HEK293T (cell line): ENCODE results near the gene LRRC2.

Experiments
- CTCF ChIA-PET: fragments of 350-600 bp; formaldehyde crosslinking; extraction: SDS; loops from one replicate; lab custom pipeline; 2021; ENCODE audit warnings: antibody characterized with exemption, inconsistent platforms; lab: Yijun Ruan, JAX
- POLR2A ChIA-PET: fragments of 350-600 bp; formaldehyde crosslinking; extraction: SDS; loops from one replicate; lab custom pipeline; 2020; ENCODE audit warnings: antibody characterized with exemption, inconsistent platforms; lab: Yijun Ruan, JAX
- DNase-seq: peaks from one replicate; pipeline ENCODE4 v3.0.0; 2012; ENCODE audit warnings: mixed read lengths; ENCODE audit errors: extremely low spot score
- ARNT ChIP-seq: fragments of 450-650 bp; IDR thresholded peaks from 2 replicates; pipeline ENCODE4 v1.6.1; 2017; ENCODE audit warnings: mild to moderate bottlenecking
- BHLHE40 ChIP-seq: fragments of 450-650 bp; IDR thresholded peaks from 2 replicates; pipeline ENCODE4 v1.6.1; 2016; ENCODE audit warnings: mild to moderate bottlenecking, moderate library complexity, borderline replicate concordance
- CTBP1 ChIP-seq: fragments of 450-650 bp; IDR thresholded peaks from 2 replicates; pipeline ENCODE4 v1.6.1; 2016; ENCODE audit warnings: borderline replicate concordance
- ELF4 ChIP-seq: fragments of 450-650 bp; IDR thresholded peaks from 2 replicates; pipeline ENCODE4 v1.6.1; 2017; ENCODE audit warnings: antibody characterized with exemption
- FOXA1 ChIP-seq: fragments of 450-650 bp; IDR thresholded peaks from 2 replicates; pipeline ENCODE4 v1.6.1; 2016; ENCODE audit warnings: mild to moderate bottlenecking
- FOXK2 ChIP-seq: fragments of 450-650 bp; IDR thresholded peaks from 2 replicates; pipeline ENCODE4 v1.6.1; 2016; ENCODE audit warnings: mild to moderate bottlenecking
- FOXM1 ChIP-seq: fragments of 450-650 bp; IDR thresholded peaks from 2 replicates; pipeline ENCODE4 v1.6.1; 2017; ENCODE audit warnings: mild to moderate bottlenecking, borderline replicate concordance
- HDGF ChIP-seq: fragments of 450-650 bp; IDR thresholded peaks from 2 replicates; pipeline ENCODE4 v1.6.1; 2017; ENCODE audit warnings: antibody characterized with exemption, borderline replicate concordance
- L3MBTL2 ChIP-seq: fragments of 450-650 bp; conservative IDR thresholded peaks from 2 replicates; pipeline ENCODE4 v1.6.1; 2016; ENCODE audit warnings: mild to moderate bottlenecking
- LEF1 ChIP-seq: fragments of 450-650 bp; IDR thresholded peaks from 2 replicates; pipeline ENCODE4 v1.6.1; 2017; ENCODE audit warnings: mild to moderate bottlenecking, borderline replicate concordance
- NFRKB ChIP-seq: fragments of 450-650 bp; IDR thresholded peaks from 2 replicates; pipeline ENCODE4 v1.6.1; 2016; ENCODE audit warnings: mild to moderate bottlenecking, moderate library complexity
- SP1 ChIP-seq: fragments of 450-650 bp; IDR thresholded peaks from 2 replicates; pipeline ENCODE4 v1.6.1; 2017
- SUZ12 ChIP-seq: fragments of 450-650 bp; IDR thresholded peaks from 2 replicates; pipeline ENCODE4 v1.6.1; 2016; ENCODE audit warnings: mild to moderate bottlenecking
- TARDBP ChIP-seq: fragments of 450-650 bp; IDR thresholded peaks from 2 replicates; pipeline ENCODE4 v1.6.1; 2016
- ZNF384 ChIP-seq: fragments of 450-650 bp; IDR thresholded peaks from 2 replicates; pipeline ENCODE4 v1.6.1; 2016
- TF ChIP-seq, protein P1 (sequence below): fragments of 450-650 bp; IDR thresholded peaks from 2 replicates; pipeline ENCODE4 v1.6.1; 2016

The LRRC2 gene

DNA sequence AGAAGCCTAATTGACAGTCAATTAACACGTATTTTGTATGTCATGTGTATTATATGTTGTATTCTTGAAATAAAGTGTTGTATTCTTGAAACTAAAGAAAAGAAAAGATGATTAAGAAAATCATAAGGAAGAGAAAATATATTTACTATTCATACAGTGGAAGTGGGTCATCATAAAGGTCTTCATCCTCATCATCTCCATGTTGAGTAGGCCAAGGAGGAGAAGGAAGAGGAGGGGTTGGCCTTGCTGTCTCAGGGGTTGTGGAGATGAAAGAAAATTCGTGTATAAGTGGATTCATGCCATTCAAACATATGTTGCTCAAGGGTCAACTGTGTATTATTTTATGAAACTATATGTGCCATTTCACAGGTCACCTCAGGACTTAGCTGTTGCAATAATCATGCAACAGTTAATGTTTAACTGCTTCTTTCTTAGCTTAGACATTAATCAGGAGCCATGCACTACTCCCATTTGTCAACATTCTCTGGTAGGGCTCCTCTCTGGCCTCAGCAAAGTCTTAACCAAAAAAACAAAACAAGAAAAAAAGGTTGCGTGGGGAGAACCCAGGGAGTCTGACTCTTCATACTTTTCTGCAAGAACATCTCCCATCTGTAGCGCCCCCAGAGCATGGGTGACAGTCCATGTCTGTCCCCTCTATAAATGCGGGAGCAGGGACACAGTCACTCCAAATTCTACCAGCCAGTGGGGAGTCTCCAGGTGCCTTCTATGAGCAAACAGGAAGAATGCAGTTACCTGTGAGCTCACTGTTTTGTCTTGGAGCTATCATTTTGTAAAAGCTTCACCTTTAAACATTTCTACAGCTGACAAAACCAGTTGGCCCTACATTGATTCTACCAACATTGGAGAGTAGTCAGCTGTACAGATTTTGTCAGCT, 19.9 kb upstream of the LRRC2 start:
- CTCF ChIA-PET, result no interaction called here
- DNase-seq, result no peak
- no peak for TF ChIP-seq SUZ12
- TF ChIP-seq LEF1, result no peak
- TF ChIP-seq, protein P1, sequence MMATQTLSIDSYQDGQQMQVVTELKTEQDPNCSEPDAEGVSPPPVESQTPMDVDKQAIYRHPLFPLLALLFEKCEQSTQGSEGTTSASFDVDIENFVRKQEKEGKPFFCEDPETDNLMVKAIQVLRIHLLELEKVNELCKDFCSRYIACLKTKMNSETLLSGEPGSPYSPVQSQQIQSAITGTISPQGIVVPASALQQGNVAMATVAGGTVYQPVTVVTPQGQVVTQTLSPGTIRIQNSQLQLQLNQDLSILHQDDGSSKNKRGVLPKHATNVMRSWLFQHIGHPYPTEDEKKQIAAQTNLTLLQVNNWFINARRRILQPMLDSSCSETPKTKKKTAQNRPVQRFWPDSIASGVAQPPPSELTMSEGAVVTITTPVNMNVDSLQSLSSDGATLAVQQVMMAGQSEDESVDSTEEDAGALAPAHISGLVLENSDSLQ, result no peak
- TF ChIP-seq FOXK2, result no peak
- TF ChIP-seq NFRKB, result no peak
- no peak for TF ChIP-seq BHLHE40
- no peak for TF ChIP-seq TARDBP
- TF ChIP-seq FOXM1, result no peak
- TF ChIP-seq SP1, result no peak
- no peak for TF ChIP-seq FOXA1
- no peak for TF ChIP-seq ZNF384
- no peak for TF ChIP-seq HDGF
- TF ChIP-seq L3MBTL2, result no peak
- no peak for TF ChIP-seq CTBP1
- no peak for TF ChIP-seq ARNT
- TF ChIP-seq ELF4, result no peak
- POLR2A ChIA-PET, result no interaction called here

DNA sequence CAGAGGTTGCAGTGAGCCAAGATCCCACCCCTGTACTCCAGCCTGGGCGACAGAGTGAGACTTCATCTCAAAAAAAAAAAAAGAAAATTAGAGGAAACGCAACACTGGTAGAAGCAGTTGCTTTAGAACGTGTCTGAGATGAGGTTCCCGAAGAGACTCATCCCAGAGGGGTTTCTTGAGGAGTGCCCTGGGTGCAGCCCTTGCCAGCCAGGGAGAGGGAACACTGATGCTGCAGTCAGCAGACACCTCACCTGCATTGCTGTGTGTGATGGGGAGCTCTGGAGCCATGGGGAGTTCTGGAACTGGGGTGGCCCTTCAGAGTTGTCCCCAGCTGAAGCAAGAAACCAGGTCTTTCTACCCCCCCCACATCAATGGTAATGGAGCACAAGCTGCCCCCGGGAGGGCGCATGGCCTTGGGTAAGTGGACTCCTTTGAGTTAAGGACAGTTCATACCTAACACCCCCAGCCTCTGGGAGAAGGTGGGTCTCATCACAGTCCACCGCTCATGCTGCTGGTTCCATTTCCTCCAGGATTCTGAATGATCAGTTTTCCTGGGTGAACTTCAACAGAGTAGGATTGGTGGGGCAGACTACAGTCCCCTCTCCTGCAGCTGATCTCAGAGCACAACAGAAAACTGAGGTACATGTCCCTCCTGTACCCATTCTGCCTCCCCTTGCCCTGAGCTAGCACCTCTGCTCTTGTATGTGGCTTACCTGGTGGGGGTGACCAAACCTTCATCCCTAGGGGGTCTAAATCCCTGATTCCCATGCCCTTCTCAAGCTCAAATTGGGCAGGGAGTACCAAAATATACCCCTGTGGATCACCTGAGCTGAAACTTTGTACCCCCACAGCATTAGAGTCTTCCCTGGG, 18.7 kb upstream of the LRRC2 start:
- DNase-seq, result no peak
- ChIA-PET POLR2A (no interaction called here), CTCF (no interaction called here)
- TF ChIP-seq ELF4, result no peak
- TF ChIP-seq SUZ12, result no peak
- TF ChIP-seq FOXK2, result no peak
- no peak for TF ChIP-seq TARDBP
- TF ChIP-seq FOXA1, result no peak
- TF ChIP-seq ARNT, result no peak
- TF ChIP-seq CTBP1, result no peak
- no peak for TF ChIP-seq HDGF
- TF ChIP-seq SP1, result no peak
- no peak for TF ChIP-seq FOXM1
- TF ChIP-seq, protein P1, result no peak
- no peak for TF ChIP-seq L3MBTL2
- TF ChIP-seq ZNF384, result no peak
- no peak for TF ChIP-seq NFRKB
- no peak for TF ChIP-seq LEF1

DNA sequence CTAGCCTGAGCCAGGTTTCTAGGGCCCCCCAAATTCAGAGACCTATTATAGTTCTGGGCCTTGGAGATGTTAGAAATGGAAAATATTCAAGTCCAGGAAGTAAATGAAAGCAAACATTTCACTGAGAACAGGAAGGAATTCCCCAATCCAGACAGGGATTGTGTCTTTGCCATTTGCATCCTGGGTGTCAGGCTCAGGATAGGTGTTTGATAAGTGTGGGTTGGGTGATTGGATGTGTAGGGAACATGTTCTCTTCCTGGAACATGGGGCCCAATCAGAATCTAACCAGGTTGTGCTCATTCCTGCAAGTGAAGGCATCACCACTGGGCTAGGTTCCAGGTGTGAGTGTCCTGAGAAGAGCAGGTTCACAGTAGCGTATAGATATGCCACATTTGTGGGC, 14.6 kb upstream of the LRRC2 start:
- POLR2A ChIA-PET, result no interaction called here
- TF ChIP-seq FOXM1 (no peak), ARNT (no peak), ZNF384 (no peak), L3MBTL2 (no peak), BHLHE40 (no peak), CTBP1 (no peak), SUZ12 (no peak), NFRKB (no peak), LEF1 (no peak), FOXA1 (no peak), TARDBP (no peak), ELF4 (no peak), FOXK2 (no peak), HDGF (no peak), SP1 (no peak)
- TF ChIP-seq, protein P1, result no peak
- DNase-seq, result no peak
- CTCF ChIA-PET, result no interaction called here

DNA sequence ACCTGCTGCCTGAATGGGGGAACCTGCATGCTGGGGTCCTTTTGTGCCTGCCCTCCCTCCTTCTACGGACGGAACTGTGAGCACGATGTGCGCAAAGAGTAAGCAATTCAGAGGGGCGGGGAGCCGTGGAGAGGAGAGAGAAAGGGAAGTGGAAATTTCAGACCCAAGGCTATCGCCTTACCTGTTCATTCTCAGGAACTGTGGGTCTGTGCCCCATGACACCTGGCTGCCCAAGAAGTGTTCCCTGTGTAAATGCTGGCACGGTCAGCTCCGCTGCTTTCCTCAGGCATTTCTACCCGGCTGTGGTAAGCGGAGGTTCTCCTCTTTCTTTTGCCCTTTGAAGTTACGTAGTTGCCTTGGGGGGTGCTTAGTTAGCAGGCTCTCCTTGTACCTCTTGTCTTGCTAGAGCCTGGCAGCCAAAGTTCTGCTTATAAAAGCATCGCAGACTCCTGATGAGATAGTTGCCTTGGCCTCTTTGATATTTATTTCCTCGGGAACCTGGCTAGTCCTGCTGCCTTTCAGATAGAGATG, 13.7 kb upstream of the LRRC2 start:
- no peak for DNase-seq
- ChIA-PET POLR2A (no interaction called here), CTCF (no interaction called here)
- TF ChIP-seq NFRKB (no peak), LEF1 (no peak), HDGF (no peak), L3MBTL2 (no peak), BHLHE40 (no peak), SUZ12 (no peak), FOXA1 (no peak), TARDBP (no peak), ZNF384 (no peak), FOXK2 (no peak), ELF4 (no peak), CTBP1 (no peak), FOXM1 (no peak), SP1 (no peak), ARNT (no peak)
- TF ChIP-seq, protein P1, result no peak
